NCI-H524 treated with DMSO at 0.1 percent for 48 hours (cell line): Measurements from ENCODE around the gene THADA.
"Not testable (repeated sequence)": the region's sequence is repeated elsewhere in the genome, so short reads cannot be mapped to it uniquely, and the experiment has no call there.

Experiments used
- DNase-seq: peaks from one replicate; lab custom pipeline; 2025; lab: John Stamatoyannopoulos, UW

The THADA gene

GRCh38 chr2:43414586-43415135 lies 181.2 kb downstream of the THADA start:
- DNase-seq: no peak

GRCh38 chr2:43414033-43414432 lies 181.8 kb downstream of the THADA start:
- no peak for DNase-seq

- DNase-seq: no peak
These were observed 183.6 kb downstream of the THADA start for GRCh38 chr2:43412114-43412753.

- no peak for DNase-seq
These were observed 185.7 kb downstream of the THADA start for GRCh38 chr2:43410055-43410604.

GRCh38 chr2:43408407-43409160 lies 187.3 kb downstream of the THADA start:
- DNase-seq: no peak

- no peak for DNase-seq
These were observed 187.9 kb downstream of the THADA start for GRCh38 chr2:43407935-43408334.

GRCh38 chr2:43406651-43407279 lies 189.1 kb downstream of the THADA start:
- no peak for DNase-seq

GRCh38 chr2:43405829-43406228 lies 190.0 kb downstream of the THADA start:
- no peak for DNase-seq

- no peak for DNase-seq
These were observed 193.3 kb downstream of the THADA start for GRCh38 chr2:43402452-43402937.

GRCh38 chr2:43402002-43402401 lies 193.8 kb downstream of the THADA start:
- no peak for DNase-seq

GRCh38 chr2:43400508-43400907 lies 195.3 kb downstream of the THADA start:
- no peak for DNase-seq

- DNase-seq: no peak
These were observed 196.1 kb downstream of the THADA start for GRCh38 chr2:43399515-43400264.

GRCh38 chr2:43399098-43399497 lies 196.7 kb downstream of the THADA start:
- no peak for DNase-seq

- no peak for DNase-seq
These were observed 198.0 kb downstream of the THADA start for GRCh38 chr2:43397821-43398220.

- no peak for DNase-seq
These were observed 198.4 kb downstream of the THADA start for GRCh38 chr2:43397411-43397810.

- not testable (repeated sequence) for DNase-seq
These were observed 199.5 kb downstream of the THADA start for GRCh38 chr2:43396344-43396743.

GRCh38 chr2:43393918-43394317 lies 201.9 kb downstream of the THADA start:
- DNase-seq: no peak

GRCh38 chr2:43391878-43392215 lies 204.0 kb downstream of the THADA start:
- DNase-seq: no peak

- no peak for DNase-seq
These were observed 204.5 kb downstream of the THADA start for GRCh38 chr2:43391201-43391877.

- DNase-seq: no peak
These were observed 206.0 kb downstream of the THADA start for GRCh38 chr2:43389581-43390466.
